GM19193 (cell line): ENCODE data around the gene ABHD12.

Experiments used
- POLR2A ChIP-seq: IDR thresholded peaks from 4 replicates; pipeline ENCODE4 v1.6.1; 2011; ENCODE audit not compliant: insufficient read depth, insufficient read length; ENCODE audit errors: extremely low read depth

ABHD12 gene

DNA sequence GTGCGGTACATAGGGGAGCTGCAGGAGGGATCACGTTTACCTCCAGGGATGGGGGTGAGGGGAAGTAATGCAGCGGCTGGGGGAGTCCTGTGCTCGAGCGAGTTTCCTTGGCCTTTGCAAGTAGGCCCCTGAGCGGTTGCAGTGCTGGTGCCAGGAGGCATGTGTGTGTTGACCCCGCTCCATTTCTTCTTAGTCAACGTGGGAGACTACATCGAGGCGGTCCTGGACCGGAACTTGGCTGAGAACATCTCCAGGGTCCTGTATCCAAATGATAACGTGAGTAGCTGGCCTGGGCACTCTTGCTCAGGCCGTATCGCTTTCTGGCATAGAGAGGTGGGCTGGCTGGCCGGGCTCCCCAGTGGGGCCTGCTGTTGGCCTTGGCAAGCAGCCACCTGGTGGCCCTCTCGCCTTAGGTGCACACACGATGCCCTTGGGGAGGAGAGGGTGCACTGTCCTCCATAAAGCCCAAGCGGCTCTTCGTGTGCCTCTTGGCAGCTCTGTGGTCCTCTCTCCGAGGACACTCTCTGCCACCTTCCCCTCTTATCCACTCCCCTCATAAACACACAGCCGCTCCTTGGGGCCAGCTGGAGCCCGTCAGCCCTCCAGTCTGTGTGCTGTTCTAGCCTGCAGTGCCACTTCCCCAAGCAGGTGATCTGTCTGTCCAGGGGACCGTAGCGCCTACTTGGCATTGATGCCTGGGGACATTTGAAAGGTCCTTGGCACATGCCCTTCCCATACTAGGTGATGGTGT is 113.4 kb downstream of the ABHD12 start:
- no peak for TF ChIP-seq POLR2A

- TF ChIP-seq POLR2A = no peak
Observed at GRCh38 chr20:25276533-25277050, 114.0 kb downstream of the ABHD12 start.

GRCh38 chr20:25275813-25276532 is 114.7 kb downstream of the ABHD12 start:
- no peak for TF ChIP-seq POLR2A

DNA sequence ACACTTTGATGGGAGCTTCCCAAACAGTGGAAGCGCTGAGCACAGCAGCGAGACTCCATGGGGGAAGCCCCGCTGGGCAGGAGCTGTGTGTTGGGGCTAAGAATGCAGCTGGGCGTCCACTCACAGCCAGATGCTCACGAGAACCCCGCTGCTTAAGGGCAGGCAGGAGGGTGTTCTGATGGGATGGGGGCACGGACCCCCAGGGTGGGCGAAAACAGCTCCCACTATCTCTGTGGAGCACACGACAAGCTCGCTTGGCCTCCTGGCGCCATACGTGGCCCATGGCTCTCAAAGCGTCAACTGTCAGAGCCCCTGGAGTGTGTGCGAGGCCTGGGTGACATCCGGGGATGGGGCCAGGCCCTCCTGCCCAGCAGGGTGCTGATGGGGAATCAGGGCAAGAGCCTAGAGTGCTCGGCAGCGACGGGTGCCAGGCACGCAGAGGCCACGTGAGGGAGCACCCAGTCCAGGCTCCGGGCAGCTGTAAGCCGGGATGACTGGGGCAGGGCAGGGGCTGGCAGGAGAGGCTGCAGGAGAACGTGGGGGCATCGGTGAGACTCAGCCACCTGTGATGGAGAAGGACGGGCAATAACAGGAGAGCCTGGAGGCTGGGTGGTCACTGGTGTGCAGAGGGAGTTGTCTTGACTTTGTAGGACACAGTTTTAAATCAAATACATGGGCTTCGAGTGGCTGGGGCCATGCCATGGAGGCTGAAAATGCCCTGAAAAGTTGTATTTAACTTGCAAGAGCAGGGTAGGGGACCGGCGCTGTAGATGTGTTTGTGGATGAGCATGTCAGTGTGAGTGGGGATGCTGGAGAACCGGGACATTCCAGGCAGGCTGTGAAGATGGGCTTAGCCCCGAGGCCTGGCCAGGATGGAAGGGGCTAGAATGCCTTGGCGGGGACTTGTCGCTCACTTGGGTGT is 115.5 kb downstream of the ABHD12 start:
- TF ChIP-seq POLR2A = no peak

- TF ChIP-seq POLR2A = no peak
Observed at GRCh38 chr20:25274481-25274880, 116.2 kb downstream of the ABHD12 start.

DNA sequence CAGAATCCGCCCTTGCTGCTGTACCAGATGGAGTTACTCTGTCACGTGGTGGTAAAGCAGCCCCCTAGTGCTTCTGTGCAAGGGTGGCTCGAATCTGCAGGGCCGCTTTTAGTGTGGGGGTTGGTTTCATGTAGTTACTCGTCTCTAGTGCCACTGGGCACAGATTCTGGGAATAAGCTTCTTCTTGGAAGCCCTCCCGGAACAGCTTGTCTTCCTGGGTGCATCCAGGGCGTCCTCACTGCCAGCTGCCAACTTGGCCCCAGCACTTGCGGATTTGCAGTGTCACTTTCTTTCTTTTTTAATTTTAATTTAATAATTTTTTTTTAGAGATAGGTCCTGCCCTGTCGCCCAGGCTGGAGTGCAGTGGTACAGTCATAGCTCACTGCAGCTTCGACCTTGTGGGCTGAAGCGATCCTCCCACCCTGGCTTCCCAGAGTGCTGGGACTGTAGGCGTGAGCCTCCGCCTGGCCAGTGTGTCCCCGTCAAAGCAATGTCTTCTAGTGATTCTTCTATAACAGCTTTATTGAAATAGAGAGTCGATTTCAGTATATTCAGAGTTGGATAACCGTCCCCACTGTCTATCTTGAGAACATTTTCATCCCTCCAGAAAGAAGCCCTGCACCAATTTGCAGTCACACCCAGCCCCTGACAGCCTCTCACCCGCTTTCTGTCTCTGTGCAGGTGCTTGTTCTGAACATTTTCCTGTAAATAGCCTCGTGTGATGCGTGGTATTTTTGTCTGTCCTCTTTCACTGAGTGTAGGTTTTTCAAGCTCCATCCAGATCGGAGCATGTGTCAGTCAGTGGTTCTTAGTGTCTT is 116.9 kb downstream of the ABHD12 start:
- no peak for TF ChIP-seq POLR2A

GRCh38 chr20:25273046-25273445 is 117.6 kb downstream of the ABHD12 start:
- TF ChIP-seq POLR2A = no peak

- TF ChIP-seq POLR2A = no peak
Observed at GRCh38 chr20:25272223-25273000, 118.2 kb downstream of the ABHD12 start.

- no peak for TF ChIP-seq POLR2A
Observed at GRCh38 chr20:25271486-25272222, 119.0 kb downstream of the ABHD12 start.

DNA sequence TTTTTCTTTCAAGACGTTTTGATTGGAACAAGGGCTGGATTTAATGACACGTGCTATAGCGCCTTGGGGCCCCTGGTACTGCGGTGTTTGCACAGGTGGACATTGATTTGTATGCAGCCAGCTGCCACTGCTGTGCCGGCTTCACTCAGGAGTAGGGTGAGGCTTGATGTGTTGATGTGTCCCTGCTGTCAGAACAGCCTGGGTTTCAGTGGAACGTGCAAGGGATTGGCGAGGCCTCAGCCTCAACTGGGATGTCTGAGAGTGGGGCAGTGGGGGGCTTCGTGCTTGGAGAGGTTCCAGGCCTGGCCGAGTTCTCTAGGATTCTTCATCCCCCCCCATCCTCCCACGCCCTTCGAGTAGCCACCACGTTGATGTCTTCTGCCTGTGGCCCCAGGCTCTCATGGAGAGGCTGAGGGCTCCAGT is 119.8 kb downstream of the ABHD12 start:
- TF ChIP-seq POLR2A = no peak

DNA sequence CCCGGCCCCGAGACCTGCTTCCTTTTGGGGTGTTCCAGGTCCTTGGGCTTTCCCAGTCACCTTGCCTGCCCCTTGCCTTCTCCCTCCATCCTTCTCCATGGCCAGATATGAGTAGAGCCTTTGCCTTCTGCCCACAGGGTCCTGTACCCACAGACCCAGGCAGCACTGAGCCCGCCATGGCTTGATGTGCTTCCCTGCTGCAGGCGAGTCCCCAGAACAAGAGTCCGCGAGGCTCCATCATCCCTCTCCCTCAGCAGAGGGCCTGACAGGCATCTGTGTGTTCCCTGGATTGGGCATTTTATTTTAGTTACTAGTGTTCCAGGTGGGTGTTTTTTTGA is 120.8 kb downstream of the ABHD12 start:
- TF ChIP-seq POLR2A = no peak

DNA sequence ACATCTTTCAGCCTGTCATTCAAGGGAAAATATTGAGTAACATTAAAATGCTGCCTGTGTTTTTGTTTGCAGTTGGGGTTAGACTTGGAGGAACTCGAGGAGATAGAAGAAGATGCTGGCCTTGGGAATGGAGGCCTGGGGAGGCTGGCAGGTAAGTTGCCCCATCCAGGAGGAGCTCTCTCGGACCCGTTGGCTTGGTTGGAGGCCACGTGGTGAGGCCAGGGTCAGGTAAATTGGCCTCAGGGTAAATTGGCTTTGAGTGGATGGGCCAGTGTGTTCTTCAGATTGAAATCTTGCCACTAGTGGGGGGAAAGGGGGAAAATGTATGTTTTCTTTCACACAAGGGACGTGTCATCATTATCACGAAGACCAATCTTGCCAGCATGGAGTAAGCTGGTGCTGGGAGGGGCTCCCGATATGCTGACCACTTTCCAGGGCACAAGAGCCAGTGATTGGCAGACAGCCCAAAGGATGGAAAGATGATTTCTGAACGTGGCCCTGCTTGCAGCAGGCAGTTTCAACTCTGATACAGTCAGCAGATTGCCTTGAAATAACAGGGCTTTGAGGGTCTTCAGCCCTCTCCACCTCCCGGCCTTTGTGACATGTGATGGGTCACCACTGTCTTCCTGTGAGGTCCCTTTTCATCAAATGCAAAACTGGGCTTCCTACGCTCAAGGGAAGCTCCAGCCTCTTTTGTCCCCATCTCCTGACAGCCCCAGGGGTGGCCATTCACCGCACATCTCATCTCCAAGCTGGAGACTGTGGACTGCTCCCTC is 121.4 kb downstream of the ABHD12 start:
- no peak for TF ChIP-seq POLR2A

- TF ChIP-seq POLR2A = no peak
Observed at GRCh38 chr20:25259788-25260254, 130.8 kb downstream of the ABHD12 start.

DNA sequence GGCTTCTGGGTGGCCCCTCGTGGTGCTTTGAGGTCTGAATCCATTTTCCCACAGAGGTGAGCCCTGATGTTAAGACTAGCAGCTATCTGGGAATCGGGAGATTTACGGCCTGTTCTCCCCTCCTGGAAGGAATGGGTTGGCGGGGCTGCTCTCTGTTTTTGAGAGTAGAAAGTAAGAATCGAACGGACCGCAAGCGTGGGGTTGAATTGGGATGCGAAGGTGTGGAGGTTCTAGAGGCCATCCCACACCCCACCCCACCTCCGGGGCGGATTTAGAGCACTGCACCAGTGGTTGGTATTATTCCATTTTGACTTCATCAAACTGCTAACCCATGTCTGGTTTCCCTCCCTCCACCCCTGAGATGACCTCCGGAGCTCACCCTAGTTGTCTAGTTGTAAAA is 131.3 kb downstream of the ABHD12 start:
- no peak for TF ChIP-seq POLR2A
